Fibroblast of gingiva (primary cell): ENCODE data around the gene EPS8L3.
"Not testable (repeated sequence)": the region's sequence is repeated elsewhere in the genome, so short reads cannot be mapped to it uniquely, and the experiment has no call there.

Experiments used
- DNase-seq: peaks from one replicate; pipeline ENCODE4 v3.0.0-alpha.2; 2011; ENCODE audit warnings: low read depth

Gene EPS8L3

GRCh38 chr1:109763646-109764415, at the start of gene EPS8L3:
Gene EPS8L3 (minus strand): TSS chr1:109763923. CDS start chr1:109761749, 2,174 bp downstream.
- DNase-seq, result no peak

GRCh38 chr1:109812691-109813393, 49.1 kb upstream of the EPS8L3 start:
- DNase-seq, result no peak

- no peak for DNase-seq
These were observed 45.0 kb upstream of the EPS8L3 start for GRCh38 chr1:109808703-109809102.

GRCh38 chr1:109807822-109808680, 44.3 kb upstream of the EPS8L3 start:
- no peak for DNase-seq

GRCh38 chr1:109807402-109807801, 43.7 kb upstream of the EPS8L3 start:
- DNase-seq, result no peak

- DNase-seq, result peak; percentile 51
These were observed 43.1 kb upstream of the EPS8L3 start for GRCh38 chr1:109806733-109807400.

- DNase-seq, result no peak
These were observed 41.9 kb upstream of the EPS8L3 start for GRCh38 chr1:109805486-109806165.

GRCh38 chr1:109804660-109805059, 40.9 kb upstream of the EPS8L3 start:
- DNase-seq, result no peak

- DNase-seq, result no peak
These were observed 40.2 kb upstream of the EPS8L3 start for GRCh38 chr1:109803901-109804331.

- DNase-seq, result no peak
These were observed 39.3 kb upstream of the EPS8L3 start for GRCh38 chr1:109802901-109803561.

- DNase-seq, result no peak
These were observed 38.6 kb upstream of the EPS8L3 start for GRCh38 chr1:109802136-109802900.

- DNase-seq, result no peak
These were observed 38.0 kb upstream of the EPS8L3 start for GRCh38 chr1:109801791-109802135.

- DNase-seq, result no peak
These were observed 36.6 kb upstream of the EPS8L3 start for GRCh38 chr1:109800291-109800690.

GRCh38 chr1:109799445-109799844, 35.7 kb upstream of the EPS8L3 start:
- DNase-seq, result peak; percentile 65

- not testable (repeated sequence) for DNase-seq
These were observed 33.5 kb upstream of the EPS8L3 start for GRCh38 chr1:109797303-109797595.

- DNase-seq, result peak; percentile 36
These were observed 33.0 kb upstream of the EPS8L3 start for GRCh38 chr1:109796484-109797302.

- DNase-seq, result no peak
These were observed 30.8 kb upstream of the EPS8L3 start for GRCh38 chr1:109794319-109795132.

GRCh38 chr1:109793486-109794318, 30.0 kb upstream of the EPS8L3 start:
- DNase-seq, result peak; percentile 35
